Natural killer cell (primary cell): Measurements from ENCODE around the gene TMC5. TPM values are rescaled to one million over a fixed set of nuclear protein-coding genes. Genes with fewer than 3 reads are reported as not detected.

Experiments used
- ATAC-seq, 3 donors: fragments of 150-1000 bp in 2 of 3; fragments of 200-7000 bp in 1 of 3; cut with Tn5 transposase; 1 replicate in 1 of 3; 2 replicates in 2 of 3; pipeline ENCODE4 v1.10.0; 2021; ENCODE audit warnings: mild to moderate bottlenecking in 2 of 3, moderate library complexity in 2 of 3
- DNase-seq, 2 donors: peaks; one replicate each; pipeline versions ENCODE4 v3.0.0 to v3.0.0-alpha.2; 2013 to 2021; ENCODE audit warnings: mixed read lengths in 1 of 2
- H3K27ac ChIP-seq: one replicate; pipeline ENCODE4 v1.5.1; 2013; ENCODE audit warnings: mild to moderate bottlenecking, low read length
- H3K27me3 ChIP-seq: one replicate; pipeline ENCODE4 v1.6.1; 2013; ENCODE audit warnings: low read length; ENCODE audit not compliant: control insufficient read depth, insufficient read depth
- H3K36me3 ChIP-seq: one replicate; pipeline ENCODE4 v1.6.1; 2013; ENCODE audit warnings: low read length; ENCODE audit not compliant: control insufficient read depth, insufficient read depth
- H3K4me1 ChIP-seq: one replicate; pipeline ENCODE4 v1.6.1; 2013; ENCODE audit warnings: low read length; ENCODE audit not compliant: control insufficient read depth, insufficient read depth
- H3K4me3 ChIP-seq: one replicate; pipeline ENCODE4 v1.5.1; 2013; ENCODE audit warnings: low read length
- H3K9me3 ChIP-seq: one replicate; pipeline ENCODE4 v1.6.1; 2013; ENCODE audit warnings: low read length; ENCODE audit not compliant: control insufficient read depth, insufficient read depth
- H3K27ac Mint-ChIP-seq, 2 donors: one replicate each; pipeline ENCODE4 v1.8.0; 2022; ENCODE audit warnings: mild to moderate bottlenecking in 2 of 2, mixed read lengths in 2 of 2, moderate library complexity in 1 of 2
- H3K27me3 Mint-ChIP-seq, 2 donors: one replicate each; pipeline ENCODE4 v1.8.0; 2022; ENCODE audit warnings: low read depth in 2 of 2, mixed read lengths in 2 of 2
- H3K36me3 Mint-ChIP-seq: one replicate; pipeline ENCODE4 v1.8.0; 2022; ENCODE audit warnings: mixed read lengths
- H3K4me1 Mint-ChIP-seq, 2 donors: one replicate each; pipeline ENCODE4 v1.8.0; 2022; ENCODE audit warnings: mixed read lengths in 2 of 2
- H3K4me3 Mint-ChIP-seq: one replicate; pipeline ENCODE4 v1.8.0; 2022; ENCODE audit warnings: mild to moderate bottlenecking, moderate library complexity, mixed read lengths
- H3K9me3 Mint-ChIP-seq, 2 donors: one replicate each; pipeline ENCODE4 v1.8.0; 2022; ENCODE audit warnings: mixed read lengths in 2 of 2
- WGBS: methylation state at CpG from one replicate; pipeline ENCODE4 v1.1.7; 2013; ENCODE audit warnings: missing lambda C conversion rate; ENCODE audit not compliant: insufficient coverage; 5-methylcytosine and 5-hydroxymethylcytosine counted together
- intact Hi-C: fragments of 100-400 bp; cut with micrococcal nuclease; formaldehyde crosslinking; loops from one replicate; pipeline ENCODE4 v1.14.2; 2022
- total RNA-seq, 4 donors: library from RNA; stranded (reverse); fragments of 120-200 nt in 1 of 4; gene quantifications; one replicate each; pipeline versions ENCODE4 v1.2.3 to v1.2.4, GENCODE V29; 2013 to 2022
- TF ChIP-seq, protein P1 (sequence below): fragments of 200-600 bp; IDR thresholded peaks from one replicate; pipeline ENCODE4 v1.8.0; 2022; ENCODE audit warnings: antibody characterized with exemption

Gene TMC5
- total RNA-seq, 3 donors from 2014 or later (not counting 1 experiment from before 2014, with no cell fraction given): not detected

DNA sequence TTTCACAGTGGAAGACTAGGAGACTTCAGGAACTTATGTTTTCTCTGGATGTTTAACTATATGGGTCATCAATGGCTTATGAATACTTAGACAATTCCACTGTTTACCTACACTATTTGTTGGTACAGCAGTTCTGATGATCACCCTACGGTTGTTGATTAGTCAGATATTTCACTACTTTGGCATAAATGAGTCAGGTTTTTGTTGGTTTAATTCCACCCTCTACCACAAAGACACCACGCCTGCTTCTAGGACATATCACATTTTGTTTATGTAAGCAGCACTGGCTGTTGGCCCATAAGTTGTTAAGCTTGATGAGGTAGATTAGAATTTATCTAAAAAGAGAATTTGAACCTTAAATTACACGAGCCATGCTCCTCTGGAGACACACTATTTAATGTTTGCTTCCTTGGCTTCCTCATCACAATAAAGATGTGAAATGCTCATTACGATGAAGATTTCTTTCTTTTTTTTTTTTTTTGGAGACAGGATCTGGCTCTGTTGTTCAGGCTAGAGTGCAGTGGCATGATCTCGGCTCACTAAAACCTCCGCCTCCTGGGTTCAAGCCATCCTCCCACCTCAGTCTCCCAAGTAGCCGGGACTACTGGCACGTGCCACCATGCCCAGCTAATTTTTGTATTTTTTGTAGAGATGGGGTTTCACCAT, 99.9 kb downstream of the TMC5 start:
- Histone ChIP-seq H3K27me3 (no peaks in the 10 kb centered on the region), H3K4me1 (peaks cover 18% of the 10 kb centered on the region), H3K4me3 (no peak overlapping the region), H3K27ac (no peak overlapping the region), H3K36me3 (peaks cover 24% of the 10 kb centered on the region), H3K9me3 (no peaks in the 10 kb centered on the region)
- Mint-ChIP-seq H3K4me3 (no peak overlapping the region), H3K27me3 (no peaks in the 10 kb centered on the region), H3K36me3 (peaks cover 19% of the 10 kb centered on the region), H3K9me3 (no peaks in the 10 kb centered on the region), H3K4me1 (peaks cover 67 to 70% of the 10 kb centered on the region in 2 donors), H3K27ac (peak overlapping the region in 1 of 2 donors; percentile 54)
- no peak for DNase-seq
- no peak for ATAC-seq
- WGBS: 94% methylated on average over 6 of the region's 8 CpGs
- intact Hi-C loops: no loop called here
- TF ChIP-seq, protein P1, sequence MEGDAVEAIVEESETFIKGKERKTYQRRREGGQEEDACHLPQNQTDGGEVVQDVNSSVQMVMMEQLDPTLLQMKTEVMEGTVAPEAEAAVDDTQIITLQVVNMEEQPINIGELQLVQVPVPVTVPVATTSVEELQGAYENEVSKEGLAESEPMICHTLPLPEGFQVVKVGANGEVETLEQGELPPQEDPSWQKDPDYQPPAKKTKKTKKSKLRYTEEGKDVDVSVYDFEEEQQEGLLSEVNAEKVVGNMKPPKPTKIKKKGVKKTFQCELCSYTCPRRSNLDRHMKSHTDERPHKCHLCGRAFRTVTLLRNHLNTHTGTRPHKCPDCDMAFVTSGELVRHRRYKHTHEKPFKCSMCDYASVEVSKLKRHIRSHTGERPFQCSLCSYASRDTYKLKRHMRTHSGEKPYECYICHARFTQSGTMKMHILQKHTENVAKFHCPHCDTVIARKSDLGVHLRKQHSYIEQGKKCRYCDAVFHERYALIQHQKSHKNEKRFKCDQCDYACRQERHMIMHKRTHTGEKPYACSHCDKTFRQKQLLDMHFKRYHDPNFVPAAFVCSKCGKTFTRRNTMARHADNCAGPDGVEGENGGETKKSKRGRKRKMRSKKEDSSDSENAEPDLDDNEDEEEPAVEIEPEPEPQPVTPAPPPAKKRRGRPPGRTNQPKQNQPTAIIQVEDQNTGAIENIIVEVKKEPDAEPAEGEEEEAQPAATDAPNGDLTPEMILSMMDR: no peak

DNA sequence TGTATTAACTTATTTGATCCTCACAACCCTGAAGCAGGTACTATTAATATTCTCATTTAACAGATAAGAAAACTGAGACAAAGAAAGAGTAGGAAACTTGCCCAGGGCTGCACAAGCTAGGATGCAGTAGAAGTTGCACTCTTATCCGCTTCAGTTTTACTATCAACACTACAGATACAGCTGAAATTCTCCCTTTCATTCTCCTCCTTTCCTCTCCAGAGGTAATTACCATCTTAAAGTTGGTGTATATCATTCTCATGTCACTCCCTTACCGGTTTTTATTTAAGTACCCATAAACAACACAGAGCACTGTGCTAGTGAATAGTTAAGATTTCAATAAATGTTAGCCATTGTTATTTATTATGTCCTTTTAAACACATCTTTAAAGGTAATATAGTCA, 100.7 kb downstream of the TMC5 start:
- Histone ChIP-seq H3K4me1 (peaks cover 22% of the 10 kb centered on the region), H3K27ac (no peak overlapping the region), H3K27me3 (no peaks in the 10 kb centered on the region), H3K4me3 (no peak overlapping the region), H3K9me3 (no peaks in the 10 kb centered on the region), H3K36me3 (peaks cover 24% of the 10 kb centered on the region)
- Mint-ChIP-seq H3K36me3 (peaks cover 16% of the 10 kb centered on the region), H3K27me3 (no peaks in the 10 kb centered on the region), H3K9me3 (no peaks in the 10 kb centered on the region), H3K4me1 (peaks cover 65 to 66% of the 10 kb centered on the region in 2 donors), H3K27ac (no peak overlapping the region), H3K4me3 (no peak overlapping the region)
- 92% methylated on average over 1 of the region's 2 CpGs for WGBS
- DNase-seq (no peak), ATAC-seq (no peak)
- intact Hi-C loops: no loop called here
- TF ChIP-seq, protein P1: no peak

DNA sequence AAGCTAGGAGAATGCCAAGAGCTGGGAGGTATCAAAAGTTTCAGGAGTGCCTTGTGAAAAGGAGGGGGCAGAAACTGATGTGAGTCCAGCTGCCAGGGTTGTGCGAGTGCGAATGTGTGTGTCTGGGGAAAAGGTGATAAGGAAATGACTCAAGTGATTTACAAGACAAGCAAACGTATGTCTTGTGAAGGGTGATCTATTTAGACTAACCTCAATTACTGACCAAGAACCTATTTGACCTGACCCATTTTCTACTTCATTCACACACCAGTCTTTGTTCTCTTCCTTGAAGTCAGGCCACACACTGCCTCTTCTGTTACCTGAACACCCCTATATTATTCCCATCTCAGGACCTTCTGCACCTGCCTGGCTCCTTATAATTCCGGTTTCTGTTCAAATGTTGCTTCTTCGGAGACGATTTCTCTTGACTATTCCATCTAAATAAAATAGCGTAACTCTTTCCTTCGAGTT, 103.2 kb downstream of the TMC5 start:
- ATAC-seq (peak in 1 of 3 donors; percentile 9), DNase-seq (peak in 1 of 2 donors; percentile 22)
- Mint-ChIP-seq H3K4me1 (peaks cover 67 to 74% of the 10 kb centered on the region in 2 donors), H3K4me3 (peak overlapping the region; percentile 98), H3K27ac (peak overlapping the region; percentile 92 to 94), H3K27me3 (no peaks in the 10 kb centered on the region), H3K36me3 (peaks cover 9% of the 10 kb centered on the region), H3K9me3 (no peaks in the 10 kb centered on the region)
- no peaks in the 10 kb centered on the region for H3K9me3 ChIP-seq
- TF ChIP-seq, protein P1: no peak
- 4% methylated on average over 7 of the region's 8 CpGs for WGBS
- peak overlapping the region; percentile 77 for H3K27ac ChIP-seq
- H3K4me1 ChIP-seq: peaks cover 33% of the 10 kb centered on the region
- intact Hi-C loops: loop anchor here (2.0 kb wide), 1 partner anchor 18 kb away; no protein-coding TSS in a partner anchor
- H3K36me3 ChIP-seq: peaks cover 11% of the 10 kb centered on the region
- no peaks in the 10 kb centered on the region for H3K27me3 ChIP-seq
- peak overlapping the region; percentile 79 for H3K4me3 ChIP-seq
